LNCaP clone FGC (cell line): ENCODE measurements around the gene BCOR.

Source experiments
- DNase-seq: peaks from one replicate; pipeline ENCODE4 v3.0.0-alpha.2; 2011; ENCODE audit warnings: low read depth
- H3K4me3 ChIP-seq: 2 replicates; pipeline ENCODE4 v1.5.1; 2011; ENCODE audit warnings: mild to moderate bottlenecking, low read depth, low read length, control low read depth
- TF ChIP-seq, protein P1 (sequence below): IDR thresholded peaks from 2 replicates; pipeline ENCODE4 v1.5.1; 2012; ENCODE audit warnings: mild to moderate bottlenecking; ENCODE audit not compliant: control insufficient read depth, insufficient read depth; ENCODE audit errors: extremely low read depth

The BCOR gene

DNA sequence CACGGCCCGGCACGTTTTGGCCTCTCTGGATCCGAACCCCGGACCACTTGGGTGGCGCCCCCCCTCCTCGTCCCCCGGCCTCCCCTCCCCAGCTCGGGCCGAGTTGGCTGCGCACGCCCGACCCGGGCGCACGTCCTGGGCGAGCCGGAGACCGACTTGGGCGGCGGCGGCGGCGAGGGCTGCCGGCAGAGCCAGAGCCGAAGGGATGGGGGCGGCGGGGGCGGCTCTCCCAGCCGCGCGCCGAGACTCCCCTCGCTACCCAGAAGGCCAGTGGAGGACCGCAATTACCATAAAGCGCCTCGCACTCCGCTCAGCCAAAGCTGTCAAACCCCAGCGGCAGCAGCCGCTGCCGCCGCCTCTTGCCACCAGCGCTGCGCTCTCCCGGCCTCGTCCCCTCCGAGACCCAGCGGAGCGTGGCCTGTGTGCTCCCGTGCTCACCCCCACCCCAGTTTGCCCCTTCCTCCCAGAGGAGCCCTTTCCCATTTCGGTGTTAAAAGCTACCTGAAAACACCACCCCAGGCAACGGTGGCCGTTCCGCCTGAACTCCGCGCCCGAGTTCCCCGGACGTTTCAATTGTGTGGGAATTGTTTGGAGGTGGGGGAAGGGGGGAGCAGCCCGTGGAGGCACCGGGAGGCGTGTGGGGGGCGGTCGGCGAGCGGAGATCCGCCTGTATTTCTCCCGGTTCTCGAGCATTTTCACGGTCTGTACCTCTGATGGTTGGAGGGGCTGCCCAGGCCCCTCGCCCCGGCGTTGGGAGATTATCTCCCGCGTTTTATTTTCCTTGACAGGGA is 701 bp upstream of the BCOR start:
- peak overlapping the region; percentile 63 for H3K4me3 ChIP-seq
- TF ChIP-seq, protein P1, sequence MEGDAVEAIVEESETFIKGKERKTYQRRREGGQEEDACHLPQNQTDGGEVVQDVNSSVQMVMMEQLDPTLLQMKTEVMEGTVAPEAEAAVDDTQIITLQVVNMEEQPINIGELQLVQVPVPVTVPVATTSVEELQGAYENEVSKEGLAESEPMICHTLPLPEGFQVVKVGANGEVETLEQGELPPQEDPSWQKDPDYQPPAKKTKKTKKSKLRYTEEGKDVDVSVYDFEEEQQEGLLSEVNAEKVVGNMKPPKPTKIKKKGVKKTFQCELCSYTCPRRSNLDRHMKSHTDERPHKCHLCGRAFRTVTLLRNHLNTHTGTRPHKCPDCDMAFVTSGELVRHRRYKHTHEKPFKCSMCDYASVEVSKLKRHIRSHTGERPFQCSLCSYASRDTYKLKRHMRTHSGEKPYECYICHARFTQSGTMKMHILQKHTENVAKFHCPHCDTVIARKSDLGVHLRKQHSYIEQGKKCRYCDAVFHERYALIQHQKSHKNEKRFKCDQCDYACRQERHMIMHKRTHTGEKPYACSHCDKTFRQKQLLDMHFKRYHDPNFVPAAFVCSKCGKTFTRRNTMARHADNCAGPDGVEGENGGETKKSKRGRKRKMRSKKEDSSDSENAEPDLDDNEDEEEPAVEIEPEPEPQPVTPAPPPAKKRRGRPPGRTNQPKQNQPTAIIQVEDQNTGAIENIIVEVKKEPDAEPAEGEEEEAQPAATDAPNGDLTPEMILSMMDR = no peak
- DNase-seq = no peak

DNA sequence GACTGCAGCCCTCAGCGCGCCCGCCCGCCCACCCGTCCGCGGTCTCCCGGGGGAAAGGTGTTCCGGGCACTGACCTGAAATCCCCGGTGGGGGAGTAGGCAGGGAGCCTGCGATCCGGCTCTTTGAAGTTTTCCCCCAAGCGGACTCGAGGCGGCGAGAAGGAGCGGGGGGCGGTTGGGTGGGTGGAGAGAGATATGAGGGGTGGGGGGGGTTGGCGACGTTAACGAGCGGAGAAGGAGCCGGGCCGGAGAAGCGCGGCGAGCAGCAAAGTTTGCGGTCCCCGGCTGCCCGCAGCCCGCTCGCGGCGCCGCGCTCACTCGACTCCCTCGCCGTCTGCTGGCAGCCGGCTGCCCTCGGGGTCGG is 636 bp downstream of the BCOR start:
- H3K4me3 ChIP-seq = peak overlapping the region; percentile 63
- no peak for DNase-seq
- TF ChIP-seq, protein P1 = no peak

DNA sequence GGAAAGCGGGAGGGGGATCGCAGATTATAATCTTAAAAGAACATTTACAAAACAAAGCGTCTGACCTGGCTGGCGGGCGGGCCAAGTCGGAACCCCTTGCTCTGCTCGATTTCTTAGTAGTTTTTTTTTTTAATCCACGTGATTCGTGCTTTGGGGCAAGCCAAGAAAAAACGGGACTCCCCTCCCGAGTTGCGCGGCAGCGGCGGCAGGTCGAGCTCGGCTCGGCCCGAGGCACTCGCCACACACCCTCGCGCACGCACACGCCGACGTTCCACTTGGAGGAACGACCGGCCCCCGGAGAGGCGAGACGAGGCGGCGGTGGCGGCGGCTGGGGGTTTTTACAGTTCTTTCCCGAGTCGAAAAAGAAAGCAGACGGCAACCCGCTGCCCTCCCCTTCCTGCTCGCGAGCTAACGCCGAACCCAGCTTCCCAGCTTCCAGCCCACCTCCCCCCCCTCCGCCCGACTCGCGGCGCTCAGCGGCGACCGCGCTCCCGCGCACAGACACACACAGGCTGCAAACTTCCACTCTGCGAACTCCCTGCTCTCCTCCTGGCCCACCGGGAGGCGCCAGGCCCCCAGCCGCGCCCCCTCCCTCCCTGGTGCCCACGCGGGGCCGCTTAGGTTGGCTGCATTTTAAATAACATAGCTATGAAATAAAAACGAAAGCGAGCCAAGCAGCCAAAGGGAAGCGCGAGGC is 1.2 kb downstream of the BCOR start:
- no peak for DNase-seq
- H3K4me3 ChIP-seq = peak overlapping the region; percentile 63
- TF ChIP-seq, protein P1 = no peak

DNA sequence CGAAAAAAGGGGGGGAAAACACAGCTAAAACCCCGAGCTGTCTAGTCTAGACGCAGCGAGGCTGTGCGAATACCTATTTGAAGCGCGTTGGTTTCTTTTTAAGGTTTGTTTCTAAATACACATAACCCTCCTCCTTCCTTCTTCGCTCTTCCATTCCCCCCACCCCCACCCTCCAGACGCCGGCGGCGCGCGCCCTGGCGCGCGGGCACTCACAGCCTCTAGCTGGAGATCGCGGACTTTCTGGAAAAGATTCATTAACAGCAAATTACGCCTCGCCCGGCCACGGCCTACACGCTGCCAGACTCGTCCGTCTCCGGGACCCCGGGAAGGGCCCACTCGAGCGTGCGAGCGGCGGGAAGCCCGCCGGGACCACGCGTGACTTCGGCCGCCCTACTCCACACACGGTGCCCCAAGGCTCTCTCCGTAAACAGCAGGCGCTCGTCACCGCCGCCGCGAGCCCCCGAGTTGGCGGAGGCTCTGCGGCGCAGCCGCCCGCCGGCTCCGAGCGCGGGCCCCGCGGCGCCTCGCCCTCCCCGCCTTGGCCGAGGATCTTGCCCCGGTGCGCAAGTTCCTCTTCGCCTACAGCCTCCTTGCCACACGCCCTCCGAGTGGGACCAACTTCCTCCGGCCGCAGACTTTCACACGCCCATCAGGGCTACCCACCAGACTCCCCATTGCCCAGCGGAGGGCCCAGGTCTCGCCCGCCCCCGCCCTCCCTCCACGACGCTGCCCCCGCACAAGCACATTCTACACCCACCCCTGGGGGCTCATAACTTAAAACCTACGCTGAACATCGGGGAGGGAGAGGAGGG is 2.0 kb downstream of the BCOR start:
- TF ChIP-seq, protein P1 = no peak
- H3K4me3 ChIP-seq = peak overlapping the region; percentile 63
- DNase-seq = no peak

DNA sequence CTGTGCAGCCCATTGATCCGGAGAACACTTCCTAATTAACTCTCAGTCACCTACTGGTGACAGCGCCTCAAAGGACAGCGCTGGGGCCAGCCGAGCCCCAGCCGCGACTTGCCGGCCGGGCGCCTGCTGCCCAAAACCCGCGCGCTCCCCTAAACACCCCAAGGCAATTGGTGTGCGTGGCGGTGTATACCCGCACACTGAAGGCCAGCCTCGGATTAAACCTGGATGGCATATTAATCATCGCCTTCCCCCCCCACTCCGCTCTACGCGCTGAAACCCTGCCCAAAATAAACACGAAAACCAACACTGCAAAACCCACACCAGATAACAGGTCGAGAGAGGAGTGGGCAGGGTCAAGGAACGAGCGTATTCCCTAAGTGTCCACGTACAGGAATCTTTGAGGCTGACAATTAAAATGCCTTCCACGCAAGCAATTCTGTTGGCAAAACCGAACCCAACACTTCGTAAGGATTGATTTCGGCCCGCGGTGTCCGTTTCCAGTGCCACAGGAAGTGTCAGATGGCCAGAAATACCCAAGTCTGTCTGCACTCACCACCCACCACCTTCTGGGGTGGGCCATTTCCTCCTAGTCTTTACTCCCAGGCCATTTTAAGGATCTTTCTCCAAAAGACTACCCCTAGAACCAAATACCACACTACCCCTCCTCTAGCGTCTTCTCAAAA is 2.7 kb downstream of the BCOR start:
- TF ChIP-seq, protein P1 = no peak
- DNase-seq = no peak
- peak overlapping the region; percentile 63 for H3K4me3 ChIP-seq

DNA sequence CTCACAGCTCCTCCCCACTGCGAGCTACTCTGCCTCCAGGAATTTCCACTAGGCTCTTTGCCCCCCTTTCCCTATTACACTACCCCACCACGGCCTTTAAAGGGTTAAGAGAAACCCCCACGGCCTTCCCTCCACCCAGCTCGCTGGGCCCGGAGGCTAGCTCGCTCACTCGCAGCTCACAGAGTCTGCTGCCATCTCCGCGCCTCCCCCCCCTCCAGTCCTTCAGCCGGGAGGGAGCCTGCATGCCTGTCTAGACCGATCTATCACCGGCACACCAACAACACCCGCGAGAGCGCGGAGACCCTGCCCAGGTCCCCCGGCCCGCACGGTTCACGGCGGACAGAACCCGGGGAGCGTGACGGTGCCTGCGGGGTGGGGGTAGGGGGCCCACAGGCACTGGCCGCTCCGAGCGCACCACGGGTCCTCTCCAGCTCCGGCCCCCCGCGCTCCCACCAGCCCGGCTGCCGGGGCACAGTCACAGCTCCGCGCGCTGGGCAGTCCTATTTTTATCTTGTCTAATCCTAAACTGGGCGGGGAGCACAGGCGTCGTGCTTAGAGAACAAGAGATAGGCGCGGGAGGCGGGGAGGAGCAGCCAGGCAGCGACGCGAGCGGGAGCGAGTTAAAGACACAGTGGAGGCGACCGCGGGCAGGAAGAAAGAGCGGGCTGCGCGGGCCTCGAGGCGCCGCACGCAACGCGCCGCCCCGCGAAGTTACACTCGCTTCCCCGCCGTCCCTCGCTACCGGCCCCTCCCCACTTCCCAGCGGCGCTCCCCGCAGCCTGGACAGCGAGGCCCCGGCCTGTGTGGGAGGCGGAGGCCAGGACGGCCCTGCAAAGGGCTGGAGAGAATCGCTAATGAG is 3.5 kb downstream of the BCOR start:
- H3K4me3 ChIP-seq = peak overlapping the region; percentile 63
- DNase-seq = no peak
- TF ChIP-seq, protein P1 = no peak
